D721Med (cell line): ENCODE results near the gene HAND2.

ENCODE experiments used
- DNase-seq: peaks from one replicate; pipeline ENCODE4 v3.0.0; 2011; ENCODE audit warnings: low spot score; ENCODE audit not compliant: insufficient read length
- FAIRE-seq: peaks from 2 replicates; lab custom pipeline; 2011; peaks lifted over from hg19 to GRCh38; lab: Jason Lieb, UNC
- TF ChIP-seq, protein P1 (sequence below): IDR thresholded peaks from 2 replicates; pipeline ENCODE4 v1.5.1; 2012; ENCODE audit warnings: mild to moderate bottlenecking, control low read depth; ENCODE audit not compliant: insufficient read depth; ENCODE audit errors: missing control alignments

Gene HAND2

DNA sequence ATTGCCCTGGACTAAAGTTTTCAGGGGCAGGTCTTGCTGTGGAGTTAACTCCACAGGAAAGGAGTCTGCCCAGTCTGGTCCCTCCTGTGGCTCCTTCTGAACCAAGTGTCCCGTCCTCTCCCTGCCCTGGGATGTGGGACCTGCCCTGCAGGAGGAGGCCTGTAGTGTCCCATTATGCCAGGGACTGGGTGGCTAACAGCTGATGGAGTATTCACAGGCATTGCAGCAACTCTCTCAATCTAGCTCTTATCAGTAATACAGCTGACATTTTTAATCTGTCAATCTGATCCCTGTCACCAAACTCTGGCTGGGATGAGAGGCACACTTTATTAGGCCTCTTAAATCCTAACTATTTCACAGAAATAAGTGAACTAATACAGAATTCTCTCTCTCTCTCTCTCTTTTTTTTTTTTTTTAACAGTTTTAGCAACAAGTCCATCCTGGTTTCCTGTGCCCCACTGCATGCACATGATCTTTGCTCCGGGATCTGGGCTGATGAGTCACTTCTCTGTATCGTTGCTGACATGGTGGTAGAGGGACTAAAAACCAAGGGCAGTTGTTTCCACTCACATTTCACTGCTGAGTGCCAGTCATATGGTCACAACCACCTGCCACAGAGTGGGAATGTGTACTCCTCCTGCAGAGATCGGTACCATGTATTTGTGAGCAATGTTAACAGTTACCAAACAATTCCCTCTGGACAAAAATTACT, 39.1 kb downstream of the HAND2 start:
- no peak for FAIRE-seq
- no peak for DNase-seq

DNA sequence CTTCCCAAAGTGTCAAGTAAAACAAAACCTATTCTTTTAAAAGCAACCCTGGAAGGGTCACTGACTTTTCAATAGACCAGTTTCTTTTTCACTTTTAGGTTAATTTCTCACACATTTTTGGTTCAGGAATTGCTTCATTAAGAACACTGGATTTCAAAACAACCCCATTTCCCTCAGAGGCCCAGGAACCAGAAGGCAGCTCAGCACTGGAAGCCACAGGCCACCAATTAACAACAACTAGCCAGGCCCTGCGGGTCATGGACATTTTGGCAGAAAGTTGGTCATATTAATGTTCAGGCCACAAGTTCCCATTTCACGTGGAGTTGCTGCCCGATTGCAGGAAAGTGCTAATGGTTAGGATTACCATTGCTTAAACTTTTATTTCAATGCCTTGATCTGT, 39.8 kb downstream of the HAND2 start:
- TF ChIP-seq, protein P1, sequence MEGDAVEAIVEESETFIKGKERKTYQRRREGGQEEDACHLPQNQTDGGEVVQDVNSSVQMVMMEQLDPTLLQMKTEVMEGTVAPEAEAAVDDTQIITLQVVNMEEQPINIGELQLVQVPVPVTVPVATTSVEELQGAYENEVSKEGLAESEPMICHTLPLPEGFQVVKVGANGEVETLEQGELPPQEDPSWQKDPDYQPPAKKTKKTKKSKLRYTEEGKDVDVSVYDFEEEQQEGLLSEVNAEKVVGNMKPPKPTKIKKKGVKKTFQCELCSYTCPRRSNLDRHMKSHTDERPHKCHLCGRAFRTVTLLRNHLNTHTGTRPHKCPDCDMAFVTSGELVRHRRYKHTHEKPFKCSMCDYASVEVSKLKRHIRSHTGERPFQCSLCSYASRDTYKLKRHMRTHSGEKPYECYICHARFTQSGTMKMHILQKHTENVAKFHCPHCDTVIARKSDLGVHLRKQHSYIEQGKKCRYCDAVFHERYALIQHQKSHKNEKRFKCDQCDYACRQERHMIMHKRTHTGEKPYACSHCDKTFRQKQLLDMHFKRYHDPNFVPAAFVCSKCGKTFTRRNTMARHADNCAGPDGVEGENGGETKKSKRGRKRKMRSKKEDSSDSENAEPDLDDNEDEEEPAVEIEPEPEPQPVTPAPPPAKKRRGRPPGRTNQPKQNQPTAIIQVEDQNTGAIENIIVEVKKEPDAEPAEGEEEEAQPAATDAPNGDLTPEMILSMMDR: no peak
- FAIRE-seq: no peak
- no peak for DNase-seq

More for the DNA sequence above, 39.1 kb downstream of the HAND2 start:
- TF ChIP-seq, protein P1: no peak

DNA sequence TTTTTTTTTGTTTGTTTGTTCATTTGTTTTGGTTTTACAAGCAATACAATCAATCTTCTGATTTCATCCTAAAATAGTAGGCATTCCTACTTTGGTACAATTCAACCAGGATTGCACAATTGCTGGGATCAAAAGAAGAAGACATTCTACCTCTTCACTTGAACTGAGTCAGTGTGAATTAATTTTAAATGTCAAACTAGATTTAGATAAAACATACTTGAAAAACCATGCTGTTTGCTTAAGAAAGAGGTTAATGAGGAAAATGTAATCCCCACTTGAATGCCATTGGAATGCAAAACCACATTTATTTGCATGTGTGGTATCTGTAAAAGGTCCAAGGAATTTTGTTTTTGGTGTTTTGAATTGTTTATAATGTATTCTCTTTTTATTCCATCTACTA, 40.5 kb downstream of the HAND2 start:
- TF ChIP-seq, protein P1: no peak
- DNase-seq: no peak
- FAIRE-seq: no peak

DNA sequence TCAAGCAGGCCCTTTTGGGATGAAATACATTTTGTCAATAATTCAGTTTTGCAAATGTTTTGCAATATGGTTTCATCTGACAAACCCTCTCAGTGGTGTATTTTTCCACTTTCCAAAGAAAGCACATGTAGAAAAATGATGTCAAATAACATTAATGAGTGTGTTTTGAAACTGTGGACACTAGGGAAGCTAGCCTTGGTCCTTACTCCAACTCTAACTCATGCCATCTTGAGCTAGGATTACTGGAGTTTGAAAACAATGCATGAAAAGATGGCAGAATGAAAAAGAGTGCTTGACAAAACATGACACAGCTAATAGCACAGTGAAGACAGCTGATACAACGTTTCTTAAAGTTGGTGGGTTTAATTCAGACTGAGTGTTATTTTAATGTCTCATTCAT, 41.4 kb downstream of the HAND2 start:
- FAIRE-seq: peak; percentile 21
- no peak for DNase-seq
- TF ChIP-seq, protein P1: no peak

DNA sequence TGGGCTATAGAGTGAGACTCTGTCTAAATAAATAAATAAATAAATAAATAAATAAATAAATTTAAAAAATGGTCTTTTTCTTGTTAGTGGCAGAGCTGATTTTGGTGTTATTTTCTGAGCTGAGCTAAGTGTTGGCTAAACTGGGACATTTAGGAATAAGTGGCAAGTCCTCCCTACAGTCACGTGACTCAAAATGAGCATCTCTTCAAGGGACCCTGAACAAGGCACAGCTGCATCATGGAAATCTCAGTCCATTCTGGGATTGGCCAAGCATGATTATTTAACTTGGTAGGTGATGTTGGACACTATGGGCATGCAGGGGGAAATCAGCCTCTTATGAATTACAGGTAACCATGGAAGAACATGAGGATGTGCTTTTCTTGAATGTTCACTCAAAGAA, 42.0 kb downstream of the HAND2 start:
- DNase-seq (no peak), FAIRE-seq (no peak)

DNA sequence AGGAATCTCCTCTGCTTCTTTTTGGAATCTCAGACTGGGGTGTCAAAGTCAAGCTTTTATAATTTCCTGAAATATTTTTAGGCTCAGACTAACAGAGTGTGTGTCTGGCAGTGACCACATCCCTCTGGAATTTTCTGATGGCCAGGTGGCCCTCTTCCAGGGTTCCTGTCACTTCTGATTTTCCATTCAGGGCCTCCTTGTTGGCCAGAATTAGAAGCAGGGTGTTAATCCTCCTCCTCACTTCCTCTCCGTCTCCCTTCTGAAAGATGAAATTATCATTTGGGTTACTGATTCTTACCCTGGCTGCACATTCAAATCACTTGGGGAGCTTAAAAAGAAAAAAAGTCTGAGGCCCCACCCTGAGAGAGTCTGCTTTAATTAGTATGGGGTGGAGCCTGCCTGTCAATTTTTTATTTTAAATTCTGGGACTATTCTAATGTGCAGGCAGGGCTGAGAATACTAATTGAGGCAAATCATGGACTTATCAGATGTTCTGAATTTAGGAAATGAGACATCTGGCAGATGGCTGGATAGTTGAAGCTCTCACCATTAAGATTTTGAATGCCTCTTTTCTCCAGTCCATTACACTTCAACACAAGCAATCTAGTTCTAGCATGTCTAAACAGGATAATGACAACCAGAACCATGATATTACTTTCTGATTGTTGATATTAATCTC, 43.2 kb downstream of the HAND2 start:
- no peak for DNase-seq
- TF ChIP-seq, protein P1: no peak
- FAIRE-seq: no peak

More for the DNA sequence above, 42.0 kb downstream of the HAND2 start:
- TF ChIP-seq, protein P1: no peak

DNA sequence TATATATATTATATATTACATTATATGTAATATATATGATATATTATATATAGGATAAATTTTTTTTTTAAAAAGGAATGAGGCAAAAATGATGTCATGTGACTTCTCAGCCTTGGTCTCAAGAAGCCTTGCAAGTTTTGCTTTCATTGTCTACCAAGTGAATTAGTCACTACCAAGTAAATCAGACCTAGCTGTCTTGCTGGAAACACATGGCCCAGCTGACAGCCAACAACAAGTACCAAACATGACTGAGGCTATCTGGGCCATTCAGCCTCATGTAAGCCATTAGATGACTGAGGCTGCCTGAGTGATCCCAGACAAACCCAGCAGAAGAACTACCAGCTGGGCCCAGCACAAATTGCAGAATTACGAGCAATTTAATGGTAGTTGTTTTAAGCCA, 44.9 kb downstream of the HAND2 start:
- TF ChIP-seq, protein P1: no peak
- no peak for FAIRE-seq
- no peak for DNase-seq
